CD14-positive monocyte (primary cell): Measurements from ENCODE around the gene C8G. TPM values are rescaled to one million over a fixed set of nuclear protein-coding genes. Genes with fewer than 3 reads are reported as not detected.

Source experiments
- DNase-seq, 3 donors: peaks; one replicate each; pipeline ENCODE4 v3.0.0-alpha.2; 2011 to 2022
- H2AFZ ChIP-seq: 2 replicates; pipeline ENCODE4 v1.6.0; 2012; ENCODE audit warnings: mild to moderate bottlenecking, low read depth, low read length, inconsistent platforms; ENCODE audit not compliant: insufficient read depth, poor library complexity, severe bottlenecking
- H3K27ac ChIP-seq, 2 donors: 1 replicate in 1 of 2; 2 replicates in 1 of 2; pipeline ENCODE4 v1.5.1; 2012 to 2013; ENCODE audit warnings: low read length in 2 of 2, control low read depth in 1 of 2, inconsistent platforms in 1 of 2, low read depth in 1 of 2, mild to moderate bottlenecking in 1 of 2
- H3K27me3 ChIP-seq, 2 donors: one replicate each; pipeline versions ENCODE4 v1.6.0 to v1.6.1; 2011 to 2013; ENCODE audit warnings: low read length in 2 of 2; ENCODE audit not compliant: control insufficient read depth in 2 of 2, insufficient read depth in 2 of 2
- H3K36me3 ChIP-seq, 2 donors: replicated peaks in 1 of 2; 1 replicate in 1 of 2; 2 replicates in 1 of 2; pipeline versions ENCODE4 v1.5.1 to v1.6.1; 2012 to 2013; ENCODE audit warnings: low read length in 2 of 2, control low read depth in 1 of 2, inconsistent platforms in 1 of 2, mild to moderate bottlenecking in 1 of 2; ENCODE audit not compliant: insufficient read depth in 2 of 2, control insufficient read depth in 1 of 2
- H3K4me1 ChIP-seq, 2 donors: 1 replicate in 1 of 2; 2 replicates in 1 of 2; pipeline versions ENCODE4 v1.5.1 to v1.6.1; 2012 to 2013; ENCODE audit warnings: low read length in 2 of 2, control low read depth in 1 of 2, inconsistent platforms in 1 of 2, mild to moderate bottlenecking in 1 of 2, moderate library complexity in 1 of 2; ENCODE audit not compliant: insufficient read depth in 2 of 2, control insufficient read depth in 1 of 2
- H3K4me2 ChIP-seq: replicated peaks from 2 replicates; pipeline ENCODE3; 2012; ENCODE audit warnings: low read length, moderate library complexity, mild to moderate bottlenecking; ENCODE audit not compliant: poor library complexity, severe bottlenecking; ENCODE audit errors: extremely low read depth
- H3K4me3 ChIP-seq, 3 experiments: fragments of 200-600 bp in 1 of 3; sonication (generic) in 1 of 3; replicated peaks in 1 of 3; 1 replicate in 2 of 3; 2 replicates in 1 of 3; pipeline ENCODE4 v1.5.1; 2011 to 2013; ENCODE audit warnings: low read length in 3 of 3, mild to moderate bottlenecking in 3 of 3, control low read depth in 2 of 3, low read depth in 2 of 3, inconsistent platforms in 1 of 3, moderate library complexity in 1 of 3
- H3K79me2 ChIP-seq: 2 replicates; pipeline ENCODE4 v1.6.0; 2012; ENCODE audit warnings: mild to moderate bottlenecking, control low read depth, inconsistent platforms, low read length, moderate library complexity; ENCODE audit not compliant: insufficient read depth
- H3K9ac ChIP-seq: 2 replicates; pipeline ENCODE4 v1.6.0; 2017; ENCODE audit warnings: low read length, mild to moderate bottlenecking; ENCODE audit not compliant: insufficient read depth, poor library complexity, severe bottlenecking
- H3K9me3 ChIP-seq, 2 donors: replicated peaks in 1 of 2; 1 replicate in 1 of 2; 2 replicates in 1 of 2; pipeline versions ENCODE4 v1.5.1 to v1.6.1; 2012 to 2013; ENCODE audit warnings: low read length in 2 of 2, control low read depth in 1 of 2; ENCODE audit not compliant: control insufficient read depth in 1 of 2, insufficient read depth in 1 of 2
- H4K20me1 ChIP-seq: 2 replicates; pipeline ENCODE4 v1.6.0; 2012; ENCODE audit warnings: mild to moderate bottlenecking, low read length, control low read depth, moderate library complexity; ENCODE audit not compliant: insufficient read depth
- H3K27ac Mint-ChIP-seq, 7 donors: one replicate each; pipeline ENCODE4 v1.8.0; 2020; ENCODE audit warnings: mild to moderate bottlenecking in 7 of 7, mixed read lengths in 7 of 7, moderate library complexity in 6 of 7, inconsistent platforms in 2 of 7
- H3K27me3 Mint-ChIP-seq, 3 donors: one replicate each; pipeline ENCODE4 v1.8.0; 2021 to 2022; ENCODE audit warnings: low read depth in 3 of 3, mild to moderate bottlenecking in 3 of 3, mixed read lengths in 3 of 3, moderate library complexity in 3 of 3, inconsistent platforms in 1 of 3
- H3K36me3 Mint-ChIP-seq, 2 donors: one replicate each; pipeline ENCODE4 v1.8.0; 2020; ENCODE audit warnings: mixed read lengths in 2 of 2, inconsistent platforms in 1 of 2, mild to moderate bottlenecking in 1 of 2
- H3K4me1 Mint-ChIP-seq: one replicate; pipeline ENCODE4 v1.8.0; 2020; ENCODE audit warnings: mild to moderate bottlenecking, mixed read lengths
- H3K4me3 Mint-ChIP-seq, 2 donors: one replicate each; pipeline ENCODE4 v1.8.0; 2020; ENCODE audit warnings: mild to moderate bottlenecking in 2 of 2, mixed read lengths in 2 of 2, moderate library complexity in 1 of 2
- H3K9me3 Mint-ChIP-seq, 7 donors: one replicate each; pipeline ENCODE4 v1.8.0; 2020 to 2022; ENCODE audit warnings: mixed read lengths in 7 of 7, mild to moderate bottlenecking in 6 of 7, moderate library complexity in 6 of 7, inconsistent platforms in 2 of 7
- CTCF ChIP-seq: fragments of 200-600 bp; IDR thresholded peaks from one replicate; pipeline ENCODE4 v1.8.0; 2022; ENCODE audit warnings: antibody characterized with exemption, mild to moderate bottlenecking
- WGBS: methylation state at CpG from one replicate; pipeline ENCODE4 v1.1.5; 2013; ENCODE audit warnings: missing lambda C conversion rate; ENCODE audit not compliant: insufficient coverage; 5-methylcytosine and 5-hydroxymethylcytosine counted together
- intact Hi-C, 2 donors: fragments of 100-400 bp; cut with micrococcal nuclease; formaldehyde crosslinking; loops; one replicate each; pipeline versions ENCODE4 v1.15.0 to v1.15.1; 2023
- polyA plus RNA-seq, 3 donors: library from polyadenylated mRNA; depleted of rRNA in 1 of 3; unstranded in 2 of 3; stranded (reverse) in 1 of 3; fragments of 300-500 nt in 2 of 3; fragments of >200 nt in 1 of 3; fragmentation: Illumina TruSeq in 2 of 3; gene quantifications; 1 replicate in 2 of 3; 2 replicates in 1 of 3; pipeline ENCODE4 v1.2.3, GENCODE V29; 2012 to 2021

Gene C8G
- polyA plus RNA-seq, 3 donors: 0.55 to 0.72 TPM; not detected in 1

GRCh38 chr9:136940526-136941230, 4.4 kb upstream of the C8G start:
- Mint-ChIP-seq H3K4me1 (peaks cover 18% of the 10 kb centered on the region), H3K36me3 (peaks cover 26 to 47% of the 10 kb centered on the region in 2 donors), H3K9me3 (peaks cover 0 to 3% (median 0%) of the 10 kb centered on the region in 7 donors), H3K27me3 (peaks cover 0 to 6% (median 0%) of the 10 kb centered on the region in 3 donors), H3K27ac (no peak overlapping the region), H3K4me3 (no peak overlapping the region)
- H2AFZ ChIP-seq: no peak overlapping the region
- WGBS: 98% methylated on average over 38 of the region's 42 CpGs
- H3K36me3 ChIP-seq: peaks cover 39 to 48% of the 10 kb centered on the region in 2 donors
- DNase-seq: no peak
- peaks cover 14 to 24% of the 10 kb centered on the region in 2 donors for H3K4me1 ChIP-seq
- H3K4me3 ChIP-seq: no peak overlapping the region
- H4K20me1 ChIP-seq: peaks cover 49% of the 10 kb centered on the region
- H3K27ac ChIP-seq: no peak overlapping the region
- H3K9me3 ChIP-seq: no peaks in the 10 kb centered on the region
- no peak overlapping the region for H3K4me2 ChIP-seq
- intact Hi-C loops: loop anchor here (10.0 kb wide), 3 partner anchors 94 to 136 kb away; partner anchors contain the start of genes AJM1 (in 1 of the 2), FUT7 (in 1 of the 2), PHPT1 (in 1 of the 2) and RABL6 (in 1 of the 2)
- no peak for TF ChIP-seq CTCF
- no peak overlapping the region for H3K9ac ChIP-seq
- no peaks in the 10 kb centered on the region for H3K27me3 ChIP-seq
- peaks cover 20% of the 10 kb centered on the region for H3K79me2 ChIP-seq

GRCh38 chr9:136941231-136942111, 3.6 kb upstream of the C8G start:
- Histone ChIP-seq H3K79me2 (peaks cover 20% of the 10 kb centered on the region), H3K27ac (no peak overlapping the region), H3K27me3 (no peaks in the 10 kb centered on the region), H4K20me1 (peaks cover 49% of the 10 kb centered on the region), H3K4me1 (peaks cover 12 to 21% of the 10 kb centered on the region in 2 donors), H3K9ac (no peak overlapping the region), H3K4me2 (no peak overlapping the region), H3K4me3 (no peak overlapping the region), H2AFZ (no peak overlapping the region), H3K36me3 (peaks cover 39 to 48% of the 10 kb centered on the region in 2 donors), H3K9me3 (no peaks in the 10 kb centered on the region)
- no peak for DNase-seq
- peaks cover 26 to 47% of the 10 kb centered on the region in 2 donors for H3K36me3 Mint-ChIP-seq
- H3K27ac Mint-ChIP-seq: peak overlapping the region in 3 of 7 donors; percentile 28 to 61 (median 41)
- H3K9me3 Mint-ChIP-seq: peaks cover 0 to 3% (median 0%) of the 10 kb centered on the region in 7 donors
- H3K4me3 Mint-ChIP-seq: no peak overlapping the region
- intact Hi-C loops: loop anchor here (10.0 kb wide), 3 partner anchors 93 to 137 kb away; partner anchors contain the start of genes AJM1 (in 1 of the 2), FUT7 (in 1 of the 2), PHPT1 (in 1 of the 2) and RABL6 (in 1 of the 2)
- no peak for TF ChIP-seq CTCF
- H3K27me3 Mint-ChIP-seq: peaks cover 0 to 6% (median 1%) of the 10 kb centered on the region in 3 donors
- WGBS: 99% methylated on average over 53 of the region's 55 CpGs
- H3K4me1 Mint-ChIP-seq: peaks cover 16% of the 10 kb centered on the region
